Heart left ventricle (tissue), 13 donors: ENCODE data around the gene TRH.

ENCODE experiments used
- CTCF ChIP-seq, 12 donors: fragments of 200-600 bp; sonication (generic) in 4 of 12; IDR thresholded peaks; one replicate each; pipeline versions ENCODE4 v1.5.0 to v1.8.0; 2018 to 2022; ENCODE audit warnings: antibody characterized with exemption in 12 of 12, mild to moderate bottlenecking in 5 of 12
- POLR2A ChIP-seq, 2 donors: fragments of 450-650 bp; IDR thresholded peaks; one replicate each; pipeline ENCODE4 v1.6.1; 2017; ENCODE audit warnings: antibody characterized with exemption in 2 of 2, mild to moderate bottlenecking in 2 of 2, moderate library complexity in 2 of 2
- donor health status: ischemic (EF 13 %, LVEDD 7.1; RV severe dilation, severe dysfunction).
- donor health status: DM: no; HTN: yes; CAD: no.
- donor health status: DM: no; HTN: no; CAD: no.
- donor health status: ischemic (EF 25% LVEDD 6.9; RV normal size, moderate dysfunction).
- donor health status: ischemic (EF 25% LVEDD 5.7; RV mildly dilated, moderate dysfunction).
- donor health status: ischemic (EF 35%, LVEDD 5.7; RV mildly dilated, moderate dysfunction).
- donor health status: nonischemic (EF 11% LVEDD 7.7; RV severe dilation, severe dysfunction).
- donor health status: DM: yes; HTN: yes; CAD: no.
- donor health status: PGD.
- donor health status: ischemic (EF 29% LVEDD 5.4; RV normal size, mild dysfunction).
- donor health status: nonischemic (EF 23%, LVEDD 6.1; RV moderate dilation, normal function).

- TF ChIP-seq POLR2A (IDR thresholded peaks at IDR 0.05), result no peak
- TF ChIP-seq CTCF (IDR thresholded peaks at IDR 0.05), result no peak
These were observed 8.6 kb upstream of the TRH start for GRCh38 chr3:129965937-129966336.
